Fibroblast of gingiva (primary cell): ENCODE results near the gene PKP3.

Experiments
- DNase-seq: peaks from one replicate; pipeline ENCODE4 v3.0.0-alpha.2; 2011; ENCODE audit warnings: low read depth

The PKP3 gene

DNA sequence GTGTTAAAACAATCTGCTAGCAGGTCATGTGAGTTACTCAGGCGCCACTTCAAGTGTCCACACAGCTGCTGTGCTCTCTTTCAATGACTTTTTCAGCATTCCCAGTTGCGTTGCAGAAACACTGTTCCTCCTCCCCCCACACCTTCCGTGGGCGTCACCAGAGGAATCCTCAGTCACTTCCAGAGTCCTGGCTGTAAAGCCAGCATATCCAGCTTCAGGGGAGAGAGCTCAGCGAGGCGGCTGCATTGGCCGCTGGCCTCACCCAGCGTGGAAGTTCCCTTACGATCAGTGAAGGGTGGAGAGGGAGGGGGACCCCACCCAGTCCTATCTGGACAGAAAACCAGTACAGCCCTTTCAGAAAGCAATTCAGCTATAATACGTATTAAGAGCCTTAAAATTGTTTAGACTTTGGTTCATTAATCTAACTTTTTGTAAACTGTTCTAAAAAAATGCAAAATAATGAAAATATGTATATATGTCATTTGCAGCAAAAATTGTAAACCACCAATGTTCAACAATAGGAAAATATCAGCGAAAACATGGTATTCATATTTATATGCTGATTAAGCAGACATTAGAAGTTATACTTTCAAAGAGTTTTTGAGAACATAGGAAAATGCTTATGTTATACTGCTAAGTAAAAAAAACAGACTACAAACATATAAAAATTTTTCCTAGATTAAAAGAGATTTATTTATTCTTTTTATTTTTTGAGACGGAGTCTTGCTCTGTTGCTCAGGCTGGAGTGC lies 50.6 kb downstream of the PKP3 start:
- DNase-seq, result no peak

GRCh38 chr11:445765-446588 lies 52.0 kb downstream of the PKP3 start:
- DNase-seq, result no peak

DNA sequence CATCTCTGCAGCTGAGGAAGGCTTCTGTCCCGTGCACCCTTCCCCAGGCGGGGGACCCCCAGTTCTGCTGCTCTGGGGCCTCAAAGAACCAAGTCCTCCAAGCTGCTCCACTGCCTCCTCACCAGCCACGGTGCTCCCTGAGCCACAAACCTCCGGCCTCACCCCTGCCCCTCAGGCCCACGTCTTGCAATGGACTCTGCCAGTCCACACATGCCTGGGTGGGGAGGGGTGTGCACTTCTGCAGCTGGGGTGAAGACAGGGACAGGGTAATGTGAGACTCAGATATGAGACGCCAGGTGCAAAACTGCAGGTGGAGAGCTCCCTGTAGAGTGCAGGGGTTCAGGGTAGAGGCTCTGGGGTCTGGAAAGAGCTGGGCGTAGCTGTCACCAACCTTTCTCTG lies 52.9 kb downstream of the PKP3 start:
- no peak for DNase-seq

DNA sequence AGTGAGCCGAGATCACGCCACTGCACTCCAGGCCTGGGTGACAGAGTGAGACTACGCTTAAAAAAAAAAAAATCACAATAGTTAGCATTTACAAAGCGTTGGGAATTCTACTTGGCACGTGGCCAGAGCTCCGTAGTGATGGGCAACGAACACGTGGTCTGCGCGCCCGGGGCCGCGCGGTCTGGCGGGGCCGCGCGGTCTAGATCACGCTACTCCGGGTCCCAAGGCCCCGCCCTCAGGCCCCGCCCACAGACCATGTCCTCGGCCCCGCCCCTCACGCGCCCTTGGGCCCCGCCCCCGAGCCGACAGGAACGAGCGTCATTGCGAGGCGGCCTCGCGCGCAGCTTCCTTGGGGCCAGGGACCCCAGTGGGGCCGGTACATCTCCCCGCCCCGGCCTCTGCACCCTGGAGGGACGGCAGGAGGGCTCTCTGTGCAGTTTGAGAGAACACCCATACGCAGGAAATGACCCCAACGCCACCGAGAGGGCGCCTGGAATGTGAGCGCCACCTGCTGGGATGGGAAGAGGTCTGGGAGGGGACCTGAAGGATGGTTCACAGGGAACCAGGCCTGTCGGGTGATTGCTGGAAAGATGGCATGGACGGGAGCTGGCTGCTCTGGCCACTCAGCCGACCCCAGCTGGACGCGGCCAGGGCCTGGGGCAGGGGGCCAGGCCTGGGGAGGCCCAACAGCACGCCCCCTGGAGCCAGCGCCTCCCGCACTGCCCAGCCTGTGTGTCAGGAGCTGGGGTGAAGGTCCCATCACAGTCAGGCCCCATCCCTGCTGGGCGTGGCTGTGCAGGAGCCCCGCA lies 54.1 kb downstream of the PKP3 start:
- DNase-seq, result peak; percentile 88

DNA sequence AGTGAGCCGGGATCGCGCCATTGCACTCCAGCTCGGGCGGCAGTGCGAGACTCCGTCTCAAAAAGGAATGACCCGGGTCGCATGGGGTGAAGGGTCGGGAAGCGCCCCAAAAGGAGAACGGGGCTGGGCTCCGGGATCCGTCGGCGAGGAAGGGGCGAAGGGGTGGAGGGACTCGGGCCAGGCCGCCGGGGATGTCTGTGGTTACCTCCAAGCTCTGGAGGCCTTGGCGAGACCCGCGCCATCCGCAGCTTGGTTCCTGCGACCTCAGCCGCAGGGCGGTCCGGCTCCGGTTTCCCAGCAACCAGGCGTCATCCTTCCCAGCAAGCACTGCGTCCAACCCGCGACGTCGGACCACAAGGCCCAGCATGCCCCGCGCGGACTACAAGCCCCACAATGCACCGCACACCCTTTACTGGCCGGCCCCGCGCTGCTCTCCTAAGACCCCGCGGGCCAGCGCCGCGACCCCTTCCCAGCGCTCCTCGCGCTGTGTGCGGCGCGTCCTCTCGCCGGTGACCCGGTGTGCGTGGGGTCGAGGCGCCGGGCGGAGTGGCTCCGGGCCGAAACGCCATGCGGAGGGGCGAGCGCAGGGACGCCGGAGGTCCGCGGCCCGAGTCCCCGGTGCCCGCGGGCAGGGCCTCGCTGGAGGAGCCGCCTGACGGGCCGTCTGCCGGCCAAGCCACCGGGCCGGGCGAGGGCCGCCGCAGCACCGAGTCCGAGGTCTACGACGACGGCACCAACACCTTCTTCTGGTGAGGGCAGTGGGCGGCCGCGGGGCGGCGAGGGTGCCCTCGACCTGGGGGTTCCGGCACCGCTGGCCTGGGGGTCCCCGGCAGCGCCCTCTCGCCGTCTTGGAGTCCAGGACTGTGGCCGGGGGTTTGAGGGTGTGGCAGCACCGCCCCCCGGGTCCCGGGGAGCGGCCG lies 56.1 kb downstream of the PKP3 start, which contains the start of gene PTDSS2:
TSS of gene PTDSS2 (plus strand) at position 391 of the 920 bp plus-strand sequence. CDS start at position 568, 177 bp downstream.
- peak; percentile 96 for DNase-seq

- peak; percentile 53 for DNase-seq
These were observed 56.9 kb downstream of the PKP3 start for GRCh38 chr11:450809-451451.

GRCh38 chr11:451738-452137 lies 57.7 kb downstream of the PKP3 start:
- DNase-seq, result no peak

GRCh38 chr11:452203-452744 lies 58.3 kb downstream of the PKP3 start:
- no peak for DNase-seq

- DNase-seq, result no peak
These were observed 59.0 kb downstream of the PKP3 start for GRCh38 chr11:452916-453527.

DNA sequence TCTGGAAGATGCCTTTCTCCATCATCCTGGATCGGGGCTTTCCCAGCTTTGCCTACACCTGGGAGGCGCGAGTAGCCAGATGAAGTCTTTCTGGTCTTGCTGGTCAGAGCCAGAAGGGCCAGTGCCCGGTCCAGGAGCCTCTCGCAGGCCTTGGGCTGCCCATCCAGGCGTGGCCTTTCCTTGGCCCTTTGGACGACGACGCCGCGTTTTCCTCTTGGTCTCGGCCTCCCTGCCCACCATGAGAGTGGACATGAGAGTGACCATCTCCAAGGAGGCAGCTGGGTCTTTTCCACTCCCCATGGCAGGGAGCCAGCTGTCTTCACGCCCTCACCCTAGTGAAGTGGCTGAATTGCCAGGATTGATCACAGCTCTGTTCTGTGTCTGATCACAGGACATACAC lies 59.6 kb downstream of the PKP3 start:
- DNase-seq, result no peak

DNA sequence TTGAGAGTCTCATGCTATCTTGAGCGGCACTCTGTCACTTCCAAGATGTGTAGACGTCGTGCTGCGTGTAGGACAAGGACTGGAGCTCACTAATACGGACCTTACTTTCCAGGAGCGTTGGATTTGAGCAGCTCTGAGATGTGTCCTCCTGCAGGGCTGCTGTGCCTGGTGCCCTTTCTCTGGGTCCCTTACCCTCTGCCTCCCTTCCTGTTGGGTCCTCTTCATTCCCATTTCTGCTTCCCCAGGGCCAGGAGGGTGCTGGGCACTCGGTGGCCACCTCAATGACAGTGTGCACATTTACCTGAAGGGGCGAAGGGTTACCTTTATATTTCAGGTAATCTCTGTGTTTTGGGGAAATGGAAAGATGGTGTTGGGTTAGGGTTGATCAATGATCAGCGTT lies 60.0 kb downstream of the PKP3 start:
- no peak for DNase-seq
